ENCODE data around the gene GPC6. TPM values are rescaled to one million over a fixed set of nuclear protein-coding genes. Genes with fewer than 3 reads are reported as not detected.

The GPC6 gene
- total and polyA plus RNA-seq, 2 donors (not counting 1 experiment from before 2014, with no cell fraction given) = not detected

- H3K4me2 ChIP-seq (replicated peaks; ENCODE audit: low read depth, low read length, poor library complexity, severe bottlenecking) = no peak overlapping the region
- no peaks in the 10 kb centered on the region for H4K20me1 ChIP-seq (ENCODE audit: control insufficient read depth, insufficient read depth, low read length, poor library complexity, severe bottlenecking)
- no peaks in the 10 kb centered on the region for H3K36me3 ChIP-seq (replicated peaks in 1 of 2; ENCODE audit: control extremely low read depth in 1 of 2, control insufficient read depth in 1 of 2, extremely low read depth in 1 of 2, insufficient read depth in 2 of 2, low read length in 1 of 2)
- H3K9ac ChIP-seq (ENCODE audit: low read length) = no peak overlapping the region
- no peak for ATAC-seq (ENCODE audit: low read depth)
- no peaks in the 10 kb centered on the region for H3K79me2 ChIP-seq (ENCODE audit: control insufficient read depth, insufficient read depth, low read length)
- no peak overlapping the region for H3K4me3 ChIP-seq (ENCODE audit: control extremely low read depth in 1 of 5, extremely low read depth in 1 of 5, insufficient read depth in 1 of 5, low read depth in 2 of 5, low read length in 4 of 5)
- DNase-seq = no peak
- no CpG with 5 or more reads among the region's 1 CpG for WGBS (ENCODE audit: insufficient coverage)
- Mint-ChIP-seq H3K27ac (no peak overlapping the region), H3K27me3 (no peaks in the 10 kb centered on the region), H3K4me3 (no peak overlapping the region), H3K4me1 (no peaks in the 10 kb centered on the region), H3K9me3 (ENCODE audit: insufficient read depth) (no peaks in the 10 kb centered on the region)
- ChIA-PET CTCF (no interaction called here), POLR2A (no interaction called here)
- no peaks in the 10 kb centered on the region for H3K9me3 ChIP-seq (ENCODE audit: control extremely low read depth in 1 of 3, control insufficient read depth in 2 of 3, insufficient read depth in 1 of 3, low read length in 2 of 3)
- H3K27ac ChIP-seq (ENCODE audit: low read length in 2 of 2) = no peak overlapping the region
- no peaks in the 10 kb centered on the region for H3K4me1 ChIP-seq (ENCODE audit: control insufficient read depth in 2 of 2, insufficient read depth in 2 of 2, low read length in 2 of 2)
- intact Hi-C loops (cut with micrococcal nuclease) = no loop called here
- no peak overlapping the region for H2AFZ ChIP-seq (ENCODE audit: insufficient read depth, low read depth, low read length, poor library complexity, severe bottlenecking)
- TF ChIP-seq EZH2 (IDR thresholded peaks at IDR 0.05; ENCODE audit: borderline replicate concordance, insufficient read depth, low read depth, low read length, poor library complexity, severe bottlenecking) (no peak), CTCF (IDR thresholded peaks at IDR 0.05) (no peak)
- no peaks in the 10 kb centered on the region for H3K27me3 ChIP-seq (replicated peaks in 1 of 4; ENCODE audit: control extremely low read depth in 1 of 4, control insufficient read depth in 3 of 4, insufficient read depth in 4 of 4, low read length in 3 of 4)
Measured at GRCh38 chr13:94228763-94229162, 1002.2 kb downstream of the GPC6 start.

GRCh38 chr13:94232161-94232950 lies 1005.7 kb downstream of the GPC6 start:
- no peaks in the 10 kb centered on the region for H3K27me3 Mint-ChIP-seq
- no peaks in the 10 kb centered on the region for H3K27me3 ChIP-seq (replicated peaks in 1 of 4; ENCODE audit: control extremely low read depth in 1 of 4, control insufficient read depth in 3 of 4, insufficient read depth in 4 of 4, low read length in 3 of 4)
- no peaks in the 10 kb centered on the region for H4K20me1 ChIP-seq (ENCODE audit: control insufficient read depth, insufficient read depth, low read length, poor library complexity, severe bottlenecking)
- no peak overlapping the region for H3K9ac ChIP-seq (ENCODE audit: low read length)
- H3K4me1 ChIP-seq (ENCODE audit: control insufficient read depth in 2 of 2, insufficient read depth in 2 of 2, low read length in 2 of 2) = peaks cover 4 to 11% of the 10 kb centered on the region in 2 donors
- 86% methylated on average over 7 of the region's 9 CpGs for WGBS (ENCODE audit: insufficient coverage)
- no peak overlapping the region for H3K4me3 ChIP-seq (ENCODE audit: control extremely low read depth in 1 of 5, extremely low read depth in 1 of 5, insufficient read depth in 1 of 5, low read depth in 2 of 5, low read length in 4 of 5)
- H3K79me2 ChIP-seq (ENCODE audit: control insufficient read depth, insufficient read depth, low read length) = no peaks in the 10 kb centered on the region
- H2AFZ ChIP-seq (ENCODE audit: insufficient read depth, low read depth, low read length, poor library complexity, severe bottlenecking) = no peak overlapping the region
- no peak overlapping the region for H3K27ac Mint-ChIP-seq
- H3K9me3 Mint-ChIP-seq (ENCODE audit: insufficient read depth) = no peaks in the 10 kb centered on the region
- H3K4me2 ChIP-seq (replicated peaks; ENCODE audit: low read depth, low read length, poor library complexity, severe bottlenecking) = no peak overlapping the region
- H3K27ac ChIP-seq (ENCODE audit: low read length in 2 of 2) = no peak overlapping the region
- POLR2A ChIA-PET = no interaction called here
- ATAC-seq (ENCODE audit: low read depth) (no peak), DNase-seq (no peak)
- no peak for TF ChIP-seq EZH2 (IDR thresholded peaks at IDR 0.05; ENCODE audit: borderline replicate concordance, insufficient read depth, low read depth, low read length, poor library complexity, severe bottlenecking)
- TF ChIP-seq CTCF (IDR thresholded peaks at IDR 0.05) = no peak
- intact Hi-C loops (cut with micrococcal nuclease) = no loop called here
- H3K9me3 ChIP-seq (ENCODE audit: control extremely low read depth in 1 of 3, control insufficient read depth in 2 of 3, insufficient read depth in 1 of 3, low read length in 2 of 3) = no peaks in the 10 kb centered on the region
- H3K4me1 Mint-ChIP-seq = peaks cover 13% of the 10 kb centered on the region
- H3K36me3 ChIP-seq (replicated peaks in 1 of 2; ENCODE audit: control extremely low read depth in 1 of 2, control insufficient read depth in 1 of 2, extremely low read depth in 1 of 2, insufficient read depth in 2 of 2, low read length in 1 of 2) = no peaks in the 10 kb centered on the region
- no peak overlapping the region for H3K4me3 Mint-ChIP-seq
- CTCF ChIA-PET = no interaction called here

All from B cell (primary cell).